Measurements from ENCODE around the gene DNAJC18. TPM values are rescaled to one million over a fixed set of nuclear protein-coding genes. Genes with fewer than 3 reads are reported as not detected.

Gene DNAJC18
- total and polyA plus RNA-seq, 5 experiments from 2014 or later: 2.8 to 9.1 (median 5.1) TPM

DNA sequence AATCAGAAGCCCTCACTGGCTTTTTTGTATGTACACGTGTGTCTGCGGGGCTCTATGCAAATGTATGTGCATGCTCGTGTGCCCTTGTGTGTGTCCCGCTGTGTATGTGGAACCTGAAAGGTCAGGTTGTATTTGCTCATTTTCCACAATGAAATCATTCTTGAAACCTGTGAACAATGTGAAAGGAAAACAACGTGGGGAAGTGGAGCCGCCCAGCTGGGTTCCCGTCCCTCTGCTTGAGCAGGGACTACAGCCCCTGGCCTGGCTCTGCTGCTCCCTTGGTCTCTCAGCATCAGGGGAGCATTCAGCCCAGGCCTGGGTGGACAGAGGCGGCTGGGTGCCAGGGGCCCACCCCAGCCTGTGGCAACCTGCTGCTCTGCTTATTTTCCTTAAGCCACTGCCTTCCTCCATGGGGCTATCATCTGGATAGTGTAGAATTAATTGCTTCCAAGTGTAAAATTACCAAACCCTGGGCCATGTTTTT, 20.2 kb upstream of the DNAJC18 start:
- no peaks in the 10 kb centered on the region for H3K27me3 Mint-ChIP-seq
- ATAC-seq (no peak), DNase-seq (no peak)
- peaks cover 27 to 68% (median 51%) of the 10 kb centered on the region in 4 donors for H3K4me1 Mint-ChIP-seq
- no peaks in the 10 kb centered on the region for H3K9me3 Mint-ChIP-seq
- POLR2A ChIA-PET: interaction anchor here (1.0 to 3.5 kb wide), 6 partner anchors 9 to 22 kb away, joined by 4 to 35 read pairs (median 14); partner anchors contain the start of genes DNAJC18, SMIM33 and STING1
- H3K27ac Mint-ChIP-seq: peak overlapping the region; percentile 72 to 97 (median 94)
- peak overlapping the region in 3 of 10 donors; percentile 8 to 61 (median 20) for H3K4me3 Mint-ChIP-seq
- no peaks in the 10 kb centered on the region for H3K36me3 Mint-ChIP-seq

- Mint-ChIP-seq H3K36me3 (no peaks in the 10 kb centered on the region), H3K9me3 (no peaks in the 10 kb centered on the region), H3K4me1 (peaks cover 34 to 75% (median 57%) of the 10 kb centered on the region in 4 donors), H3K27me3 (no peaks in the 10 kb centered on the region), H3K27ac (peak overlapping the region; percentile 90 to 97 (median 94)), H3K4me3 (peak overlapping the region; percentile 16 to 70 (median 64))
- POLR2A ChIA-PET: interaction anchor here (0.5 to 3.5 kb wide), 23 partner anchors 9 to 717 kb away, joined by 3 to 35 read pairs (median 4); partner anchors contain the start of genes DNAJC18, PAIP2, SMIM33 and STING1
- peak; percentile 98 to 99 for ATAC-seq
- DNase-seq: peak; percentile 49 to 90 (median 76)
Observed at GRCh38 chr5:139458580-139459407, 19.5 kb upstream of the DNAJC18 start.

- no peak for DNase-seq
- peak overlapping the region in 5 of 10 donors; percentile 13 to 55 (median 31) for H3K4me3 Mint-ChIP-seq
- peak overlapping the region in 9 of 10 donors; percentile 36 to 94 (median 87) for H3K27ac Mint-ChIP-seq
- H3K4me1 Mint-ChIP-seq: peaks cover 37 to 78% (median 60%) of the 10 kb centered on the region in 4 donors
- H3K9me3 Mint-ChIP-seq: no peaks in the 10 kb centered on the region
- no peak for ATAC-seq
- no peaks in the 10 kb centered on the region for H3K36me3 Mint-ChIP-seq
- POLR2A ChIA-PET: interaction anchor here (0.7 to 3.5 kb wide), 15 partner anchors 10 to 211 kb away, joined by 3 to 35 read pairs (median 4); partner anchors contain the start of genes DNAJC18, SMIM33, STING1 and UBE2D2
- no peaks in the 10 kb centered on the region for H3K27me3 Mint-ChIP-seq
Observed at GRCh38 chr5:139457653-139458306, 18.5 kb upstream of the DNAJC18 start.

DNA sequence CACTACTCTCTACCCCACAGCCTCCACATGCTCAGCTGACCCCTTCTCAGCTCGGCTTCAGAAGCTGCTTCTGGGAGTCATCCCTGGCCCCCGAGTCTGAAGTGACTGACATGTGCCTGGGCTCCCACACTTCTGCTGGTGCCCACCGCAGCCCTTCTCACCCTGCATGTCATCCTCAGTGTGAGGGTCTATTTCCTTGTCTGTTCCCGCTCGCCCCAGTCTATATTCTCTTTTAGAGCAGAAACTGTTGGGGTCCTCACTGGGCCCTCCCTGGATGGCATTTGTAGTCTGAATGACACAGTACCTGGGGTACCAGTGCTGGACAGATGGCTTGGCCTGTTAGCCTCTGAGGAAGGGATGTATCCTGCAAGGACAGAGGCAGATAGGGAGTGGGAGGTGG, 17.9 kb upstream of the DNAJC18 start:
- H3K4me3 Mint-ChIP-seq: peak overlapping the region in 4 of 10 donors; percentile 13 to 33 (median 29)
- H3K9me3 Mint-ChIP-seq: no peaks in the 10 kb centered on the region
- POLR2A ChIA-PET: interaction anchor here (1.1 to 3.5 kb wide), 7 partner anchors 9 to 43 kb away, joined by 3 to 35 read pairs (median 15); partner anchors contain the start of genes DNAJC18, SMIM33 and STING1
- H3K27me3 Mint-ChIP-seq: no peaks in the 10 kb centered on the region
- ATAC-seq: no peak
- peaks cover 37 to 78% (median 60%) of the 10 kb centered on the region in 4 donors for H3K4me1 Mint-ChIP-seq
- no peak for DNase-seq
- no peaks in the 10 kb centered on the region for H3K36me3 Mint-ChIP-seq
- peak overlapping the region; percentile 36 to 94 (median 84) for H3K27ac Mint-ChIP-seq

GRCh38 chr5:139456776-139457175, 17.5 kb upstream of the DNAJC18 start:
- POLR2A ChIA-PET: interaction anchor here (1.0 to 2.5 kb wide), 3 partner anchors 9 to 34 kb away, joined by 4 to 15 read pairs (median 11); partner anchors contain the start of gene STING1
- Mint-ChIP-seq H3K27ac (peak overlapping the region; percentile 3 to 94 (median 80)), H3K36me3 (no peaks in the 10 kb centered on the region), H3K27me3 (no peaks in the 10 kb centered on the region), H3K4me3 (peak overlapping the region in 2 of 10 donors; percentile 27 to 31), H3K9me3 (no peaks in the 10 kb centered on the region), H3K4me1 (peaks cover 37 to 76% (median 60%) of the 10 kb centered on the region in 4 donors)
- DNase-seq (no peak), ATAC-seq (no peak)

DNA sequence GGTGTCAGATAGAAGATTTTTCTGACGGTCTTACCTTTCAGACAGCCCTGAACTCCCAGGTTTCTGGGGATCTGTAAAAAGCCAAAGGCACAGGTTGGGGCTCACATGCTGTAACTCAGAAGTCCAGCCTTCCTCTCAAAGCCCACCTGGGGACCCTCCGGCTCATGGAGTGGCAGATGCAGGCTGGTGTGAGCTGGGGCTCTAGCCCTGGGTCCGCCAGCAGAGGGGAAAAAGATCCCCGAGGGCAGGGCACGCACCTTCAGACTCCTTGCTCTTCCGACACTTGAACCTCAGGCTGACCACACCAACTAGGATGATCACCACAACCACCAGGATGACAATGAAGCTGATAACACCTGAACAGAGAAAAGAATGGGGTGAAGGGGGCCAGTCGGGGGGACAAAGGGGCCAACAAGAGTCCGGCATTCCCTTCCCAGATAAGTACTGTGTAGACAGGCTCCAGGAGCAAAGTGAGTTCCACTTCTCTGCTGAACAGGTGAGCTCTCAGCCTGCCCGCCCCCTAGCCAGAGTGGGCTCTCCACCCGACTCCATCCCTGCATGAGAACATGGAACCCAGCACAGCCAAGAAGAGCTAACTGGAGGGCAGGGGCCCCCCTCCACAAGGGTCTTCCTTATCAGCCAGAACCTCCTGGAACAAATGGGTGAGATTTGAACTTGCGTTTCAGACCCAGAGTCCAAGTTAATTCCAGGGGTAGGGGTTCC, 15.4 kb upstream of the DNAJC18 start:
- H3K27me3 Mint-ChIP-seq: no peaks in the 10 kb centered on the region
- H3K4me3 Mint-ChIP-seq: peak overlapping the region in 4 of 10 donors; percentile 9 to 58 (median 42)
- no peaks in the 10 kb centered on the region for H3K9me3 Mint-ChIP-seq
- DNase-seq: no peak
- ATAC-seq: no peak
- H3K36me3 Mint-ChIP-seq: no peaks in the 10 kb centered on the region
- peaks cover 37 to 57% (median 53%) of the 10 kb centered on the region in 4 donors for H3K4me1 Mint-ChIP-seq
- H3K27ac Mint-ChIP-seq: peak overlapping the region; percentile 43 to 94 (median 78)
- POLR2A ChIA-PET: interaction anchor here (0.9 to 1.5 kb wide), 3 partner anchors 9 to 16 kb away, joined by 5 to 9 read pairs (median 5); partner anchors contain the start of genes DNAJC18 and SMIM33

DNA sequence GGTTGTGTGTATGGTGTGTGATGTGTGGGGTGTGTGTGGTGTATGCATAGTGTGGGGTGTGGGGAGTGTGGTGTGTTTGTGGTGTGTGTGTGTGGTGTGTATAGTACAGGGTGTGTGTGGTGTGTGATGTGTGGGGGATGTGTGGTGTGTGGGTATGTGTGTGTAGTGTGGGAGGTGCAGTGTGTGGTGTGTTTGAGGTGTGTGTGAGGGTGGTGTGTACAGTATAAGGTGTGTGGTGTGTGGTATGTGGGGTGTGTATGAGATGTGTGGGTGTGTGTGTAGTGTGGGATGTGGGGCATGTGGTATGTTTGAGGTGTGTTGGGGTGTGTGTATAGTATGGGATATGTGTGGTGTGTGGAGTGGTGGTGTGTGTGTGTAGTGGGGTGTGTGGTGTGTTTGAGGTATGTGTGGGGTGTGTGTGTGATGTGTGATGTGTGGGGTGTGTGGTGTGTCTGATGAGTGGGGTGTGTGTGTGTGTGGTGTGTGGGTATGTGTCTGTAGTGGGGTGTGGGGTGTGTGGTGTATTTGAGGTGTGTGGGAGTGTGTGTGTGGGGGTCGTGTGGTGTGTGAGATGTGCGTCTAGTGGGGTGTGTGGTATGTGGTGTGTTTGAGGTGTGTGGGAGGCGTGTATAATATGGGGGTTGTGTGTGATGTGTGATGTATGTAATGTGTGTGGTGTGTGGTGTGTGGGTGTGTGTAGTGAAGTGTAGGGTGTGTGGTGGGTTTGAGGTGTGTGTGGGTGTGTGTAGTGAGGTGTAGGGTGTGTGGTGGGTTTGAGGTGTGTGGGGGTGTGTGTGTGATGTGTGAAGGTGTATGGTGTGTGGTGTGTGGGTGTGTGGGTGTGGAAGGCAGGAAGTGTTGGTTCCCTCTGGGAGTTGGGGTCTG, 14.6 kb upstream of the DNAJC18 start:
- Mint-ChIP-seq H3K9me3 (no peaks in the 10 kb centered on the region), H3K36me3 (no peaks in the 10 kb centered on the region), H3K27me3 (no peaks in the 10 kb centered on the region), H3K4me3 (peak overlapping the region in 4 of 10 donors; percentile 9 to 58 (median 44)), H3K27ac (peak overlapping the region; percentile 35 to 94 (median 64)), H3K4me1 (peaks cover 37 to 51% (median 46%) of the 10 kb centered on the region in 4 donors)
- ATAC-seq (peak; percentile 3 to 13), DNase-seq (peak in 4 of 10 donors; percentile 23 to 61 (median 29))
- POLR2A ChIA-PET: no interaction called here

DNA sequence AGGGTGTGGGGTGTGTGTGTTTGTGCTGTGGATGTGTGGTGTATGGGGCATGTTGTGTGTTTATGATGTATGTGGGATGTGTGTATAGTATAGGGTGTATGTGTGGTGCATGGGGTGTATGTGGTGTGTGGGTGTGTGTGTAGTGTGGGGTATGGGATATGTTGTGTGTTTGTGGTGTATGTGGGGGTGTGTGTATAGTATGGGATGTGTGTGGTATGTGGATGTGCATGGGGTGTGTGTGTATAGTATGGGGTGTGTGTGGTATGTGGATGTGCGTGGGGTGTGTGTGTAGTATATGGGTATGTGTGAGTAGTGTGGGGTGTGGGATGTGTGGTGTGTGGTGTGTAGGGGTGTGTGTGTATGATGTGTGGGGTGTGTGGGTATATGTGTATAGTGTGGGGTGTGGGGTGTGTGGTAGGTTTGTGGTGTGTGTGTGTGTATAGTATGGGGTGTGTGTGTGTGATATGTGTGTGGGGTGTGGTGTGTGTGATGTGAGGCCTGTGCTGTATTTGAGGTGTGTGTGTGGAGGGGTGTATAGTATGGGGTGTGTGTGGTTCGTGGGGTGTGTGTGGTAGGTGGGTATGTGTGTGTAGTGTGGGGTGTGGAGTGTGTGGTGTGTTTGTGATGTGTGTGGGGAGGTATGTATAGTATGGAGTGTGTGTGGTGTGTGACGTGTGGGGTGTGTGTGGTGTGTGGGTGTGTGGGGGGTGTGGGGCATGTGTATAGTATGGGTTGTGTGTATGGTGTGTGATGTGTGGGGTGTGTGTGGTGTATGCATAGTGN, 12.7 kb upstream of the DNAJC18 start:
- Mint-ChIP-seq H3K9me3 (no peaks in the 10 kb centered on the region), H3K27me3 (no peaks in the 10 kb centered on the region), H3K4me1 (peaks cover 30 to 47% (median 40%) of the 10 kb centered on the region in 4 donors), H3K36me3 (no peaks in the 10 kb centered on the region), H3K27ac (no peak overlapping the region), H3K4me3 (no peak overlapping the region)
- POLR2A ChIA-PET: no interaction called here
- DNase-seq: no peak
- ATAC-seq: no peak

DNA sequence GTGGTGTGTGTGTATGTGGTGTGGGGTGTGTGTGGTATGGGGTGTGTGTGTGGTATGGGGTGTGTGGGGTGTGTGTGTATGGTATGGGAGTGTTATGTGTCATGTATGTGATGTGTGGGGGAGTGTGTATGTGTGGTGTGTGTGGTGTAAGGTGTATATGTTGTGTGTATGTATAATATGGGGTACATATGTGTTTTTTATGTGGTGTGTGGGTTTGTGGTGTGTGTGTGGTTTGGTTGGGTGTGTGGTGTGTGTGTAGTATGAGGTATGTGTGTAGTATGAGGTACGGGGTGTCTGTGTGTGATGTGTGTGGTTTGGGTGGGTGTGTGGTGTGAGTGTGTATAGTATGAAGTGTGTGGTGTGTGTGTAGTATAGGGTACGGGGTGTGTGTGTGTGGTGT, 11.9 kb upstream of the DNAJC18 start:
- Mint-ChIP-seq H3K27me3 (no peaks in the 10 kb centered on the region), H3K4me3 (no peak overlapping the region), H3K9me3 (no peaks in the 10 kb centered on the region), H3K4me1 (peaks cover 26 to 47% (median 33%) of the 10 kb centered on the region in 4 donors), H3K36me3 (no peaks in the 10 kb centered on the region), H3K27ac (no peak overlapping the region)
- no peak for DNase-seq
- POLR2A ChIA-PET: no interaction called here
- ATAC-seq: no peak

DNA sequence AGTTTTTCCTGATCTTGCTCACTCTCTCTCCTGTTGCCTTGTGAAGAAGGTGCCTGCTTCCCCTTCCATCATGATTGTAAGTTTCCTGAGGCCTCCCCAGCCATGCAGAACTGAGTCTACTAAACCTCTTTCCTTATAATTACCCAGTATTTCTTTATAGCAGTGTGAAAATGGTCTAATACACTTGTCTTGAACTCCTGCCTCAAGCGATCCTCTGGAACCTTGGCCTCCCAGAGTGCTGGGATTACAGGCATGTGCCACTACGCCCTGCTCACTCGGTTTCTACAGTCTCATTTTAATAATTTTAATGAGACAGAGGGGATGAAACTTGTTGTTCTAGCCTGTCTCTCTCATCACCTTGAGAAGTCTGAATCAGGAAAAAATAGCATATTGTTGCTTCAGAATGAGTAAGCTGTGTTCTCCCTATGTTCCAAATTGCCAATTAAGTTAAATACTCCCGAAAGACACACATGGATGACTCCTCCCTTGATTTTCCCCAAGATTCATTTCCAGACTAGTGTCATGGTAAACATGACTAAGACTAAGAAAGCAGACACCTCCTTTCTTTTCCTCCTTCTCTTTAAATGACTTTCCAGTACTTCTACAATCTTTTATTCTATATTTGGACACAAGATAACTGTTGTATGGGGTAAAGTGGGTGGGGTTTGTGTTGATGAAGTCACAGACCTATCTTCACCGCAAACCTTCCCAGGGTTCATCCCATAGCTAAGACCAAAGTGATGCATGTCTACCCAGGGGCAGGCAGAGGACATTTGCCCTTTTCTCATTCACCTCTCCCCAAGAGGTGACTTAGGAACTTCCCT, 7.8 kb upstream of the DNAJC18 start:
- POLR2A ChIA-PET: interaction anchor here (0.7 to 1.9 kb wide), 4 partner anchors 8 to 16 kb away, joined by 3 to 15 read pairs (median 4); partner anchors contain the start of gene DNAJC18
- H3K36me3 Mint-ChIP-seq: no peaks in the 10 kb centered on the region
- H3K4me3 Mint-ChIP-seq: no peak overlapping the region
- no peaks in the 10 kb centered on the region for H3K9me3 Mint-ChIP-seq
- H3K27me3 Mint-ChIP-seq: no peaks in the 10 kb centered on the region
- H3K4me1 Mint-ChIP-seq: peaks cover 16 to 42% (median 30%) of the 10 kb centered on the region in 4 donors
- ATAC-seq (no peak), DNase-seq (no peak)
- H3K27ac Mint-ChIP-seq: peak overlapping the region in 3 of 10 donors; percentile 11 to 86 (median 27)

Data from naive thymus-derived CD8-positive, alpha-beta T cell (primary cell).